GM18873 (cell line): ENCODE measurements around the gene CYB5D1.

ENCODE experiments used
- ATAC-seq: cut with Tn5 transposase; IDR thresholded peaks from one replicate; pipeline ENCODE4 v1.9.1; 2021; ENCODE audit warnings: mild to moderate bottlenecking, moderate library complexity, moderate number of reproducible peaks; ENCODE audit not compliant: unreplicated experiment, low FRiP score

Gene CYB5D1

GRCh38 chr17:7910711-7911110 lies 52.9 kb downstream of the CYB5D1 start:
- ATAC-seq: no peak

GRCh38 chr17:7911116-7911515 lies 53.3 kb downstream of the CYB5D1 start:
- ATAC-seq: no peak
